ENCODE measurements around the gene GSK3B. TPM values are rescaled to one million over a fixed set of nuclear protein-coding genes. Genes with fewer than 3 reads are reported as not detected.
"Not testable (repeated sequence)": the region's sequence is repeated elsewhere in the genome, so short reads cannot be mapped to it uniquely, and the experiment has no call there.

The GSK3B gene
- total RNA-seq, 1 experiment from 2014 or later, result 50.0 TPM

GRCh38 chr3:120004008-120004498, 90.2 kb downstream of the GSK3B start:
- H4K20me1 ChIP-seq (ENCODE audit: insufficient read depth); BruUV-seq (replicated peaks): not testable (repeated sequence)
- peaks cover 79% of the 10 kb centered on the region for H3K79me2 ChIP-seq (ENCODE audit: insufficient read depth, low read length)

GRCh38 chr3:119998166-119998565, 96.1 kb downstream of the GSK3B start:
- H3K9me3 ChIP-seq (ENCODE audit: control insufficient read depth in 1 of 2, insufficient read depth in 1 of 2, low read depth in 1 of 2, low read length in 2 of 2), result no peaks in the 10 kb centered on the region
- no TSS peak for BruUV-seq (replicated peaks)
- H3K79me2 ChIP-seq (ENCODE audit: insufficient read depth, low read length), result peaks cover 72% of the 10 kb centered on the region
- H3K4me3 ChIP-seq (replicated peaks in 1 of 2; ENCODE audit: low read depth in 1 of 2, low read length in 2 of 2), result no peak overlapping the region
- H3K36me3 ChIP-seq (ENCODE audit: control insufficient read depth in 1 of 2, insufficient read depth in 2 of 2, low read length in 2 of 2), result 0 out of 4 replicates have a peak, but pooled peaks cover 0 to 5% of the 10 kb centered on the region in 2 experiments
- RAD21 ChIA-PET (ENCODE audit: low non-redundant PET in 1 of 2, low total read pairs in 2 of 2, uncharacterized antibody in 2 of 2, unreplicated experiment in 2 of 2), result no interaction called here
- H3K4me2 ChIP-seq (ENCODE audit: low read length), result no peak overlapping the region
- POLR2A ChIA-PET, result no interaction called here
- no peak overlapping the region for H3K9ac ChIP-seq (ENCODE audit: low read length)
- no peak overlapping the region for H3K27ac ChIP-seq (ENCODE audit: low read depth, low read length)
- 0 out of 2 replicates have a peak, but pooled peaks cover 4% of the 10 kb centered on the region for H4K20me1 ChIP-seq (ENCODE audit: insufficient read depth)
- intact Hi-C loops (cut with micrococcal nuclease), result loop anchor here (10.0 kb wide), 1 partner anchor 63 kb away; no protein-coding TSS in a partner anchor
- H2AFZ ChIP-seq (ENCODE audit: low read depth, low read length, poor library complexity, severe bottlenecking), result no peak overlapping the region
- no peaks in the 10 kb centered on the region for H3K27me3 ChIP-seq (ENCODE audit: insufficient read depth, low read length)
- CTCF ChIA-PET, result no interaction called here
- no peaks in the 10 kb centered on the region for H3K4me1 ChIP-seq (ENCODE audit: control insufficient read depth in 1 of 2, insufficient read depth in 2 of 2, low read length in 2 of 2)
- ATAC-seq (no peak), DNase-seq (ENCODE audit: low read depth, low spot score) (no peak)
- H3K9me2 ChIP-seq (ENCODE audit: insufficient read depth), result no peaks in the 10 kb centered on the region
- no peak for TF ChIP-seq CEBPB (IDR thresholded peaks at IDR 0.05; ENCODE audit: low read depth)
- TF ChIP-seq SP1 (IDR thresholded peaks at IDR 0.05; ENCODE audit: low read depth), result no peak
- TF ChIP-seq POLR2A (IDR thresholded peaks at IDR 0.05; ENCODE audit: borderline replicate concordance, extremely low read depth, insufficient read depth, insufficient read length), result no peak
- TF ChIP-seq EZH2 (IDR thresholded peaks at IDR 0.05), result no peak
- TF ChIP-seq EGR1 (IDR thresholded peaks at IDR 0.05; ENCODE audit: low read depth), result no peak
- no peak for TF ChIP-seq FOSL1 (IDR thresholded peaks at IDR 0.05; ENCODE audit: low read depth)
- no peak for TF ChIP-seq ZNF274 (IDR thresholded peaks at IDR 0.05; ENCODE audit: low read depth, low read length)
- TF ChIP-seq YY1 (IDR thresholded peaks at IDR 0.05; ENCODE audit: extremely low read depth, insufficient replicate concordance, low read depth, low read length), result no peak
- TF ChIP-seq REST (IDR thresholded peaks at IDR 0.05; ENCODE audit: low read depth), result no peak
- no peak for TF ChIP-seq JUND (IDR thresholded peaks at IDR 0.05)
- TF ChIP-seq, protein P1, sequence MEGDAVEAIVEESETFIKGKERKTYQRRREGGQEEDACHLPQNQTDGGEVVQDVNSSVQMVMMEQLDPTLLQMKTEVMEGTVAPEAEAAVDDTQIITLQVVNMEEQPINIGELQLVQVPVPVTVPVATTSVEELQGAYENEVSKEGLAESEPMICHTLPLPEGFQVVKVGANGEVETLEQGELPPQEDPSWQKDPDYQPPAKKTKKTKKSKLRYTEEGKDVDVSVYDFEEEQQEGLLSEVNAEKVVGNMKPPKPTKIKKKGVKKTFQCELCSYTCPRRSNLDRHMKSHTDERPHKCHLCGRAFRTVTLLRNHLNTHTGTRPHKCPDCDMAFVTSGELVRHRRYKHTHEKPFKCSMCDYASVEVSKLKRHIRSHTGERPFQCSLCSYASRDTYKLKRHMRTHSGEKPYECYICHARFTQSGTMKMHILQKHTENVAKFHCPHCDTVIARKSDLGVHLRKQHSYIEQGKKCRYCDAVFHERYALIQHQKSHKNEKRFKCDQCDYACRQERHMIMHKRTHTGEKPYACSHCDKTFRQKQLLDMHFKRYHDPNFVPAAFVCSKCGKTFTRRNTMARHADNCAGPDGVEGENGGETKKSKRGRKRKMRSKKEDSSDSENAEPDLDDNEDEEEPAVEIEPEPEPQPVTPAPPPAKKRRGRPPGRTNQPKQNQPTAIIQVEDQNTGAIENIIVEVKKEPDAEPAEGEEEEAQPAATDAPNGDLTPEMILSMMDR (IDR thresholded peaks at IDR 0.05 in 2 of 3, conservative IDR thresholded peaks at IDR 0.05 in 1 of 3; ENCODE audit: borderline replicate concordance in 1 of 3, insufficient read depth in 1 of 3, low read depth in 2 of 3, low read length in 2 of 3), result no peak
- TF ChIP-seq TCF7L2 (IDR thresholded peaks at IDR 0.05; ENCODE audit: borderline replicate concordance, extremely low read depth, insufficient read depth, insufficient read length), result no peak
- TF ChIP-seq ZBTB33 (IDR thresholded peaks at IDR 0.05; ENCODE audit: extremely low read depth, insufficient replicate concordance, low read length), result no peak

More at GRCh38 chr3:120004008-120004498, 90.2 kb downstream of the GSK3B start:
- H3K4me1 ChIP-seq (ENCODE audit: control insufficient read depth in 1 of 2, insufficient read depth in 2 of 2, low read length in 2 of 2); CTCF ChIA-PET; DNase-seq (ENCODE audit: low read depth, low spot score); H3K27ac ChIP-seq (ENCODE audit: low read depth, low read length); H3K9ac ChIP-seq (ENCODE audit: low read length); H3K4me3 ChIP-seq (replicated peaks in 1 of 2; ENCODE audit: low read depth in 1 of 2, low read length in 2 of 2); H3K9me2 ChIP-seq (ENCODE audit: insufficient read depth); H2AFZ ChIP-seq (ENCODE audit: low read depth, low read length, poor library complexity, severe bottlenecking); intact Hi-C loops (cut with micrococcal nuclease); H3K36me3 ChIP-seq (ENCODE audit: control insufficient read depth in 1 of 2, insufficient read depth in 2 of 2, low read length in 2 of 2); H3K27me3 ChIP-seq (ENCODE audit: insufficient read depth, low read length); POLR2A ChIA-PET; H3K4me2 ChIP-seq (ENCODE audit: low read length); RAD21 ChIA-PET (ENCODE audit: low non-redundant PET in 1 of 2, low total read pairs in 2 of 2, uncharacterized antibody in 2 of 2, unreplicated experiment in 2 of 2); H3K9me3 ChIP-seq (ENCODE audit: control insufficient read depth in 1 of 2, insufficient read depth in 1 of 2, low read depth in 1 of 2, low read length in 2 of 2); ATAC-seq: not testable (repeated sequence)

Measured in HCT116 (cell line).